CD8-positive, alpha-beta memory T cell (primary cell): ENCODE results near the gene FLT3. TPM values are rescaled to one million over a fixed set of nuclear protein-coding genes. Genes with fewer than 3 reads are reported as not detected.
A peak's percentile ranks its signal among the peaks of the same experiment; 100 is the strongest.

Experiments used
- CTCF ChIA-PET: fragments of 350-600 bp; sonication (Branson Sonifier 250); formaldehyde crosslinking; loops from one replicate; lab custom pipeline; 2021; ENCODE audit warnings: antibody characterized with exemption; lab: Charles Lee
- POLR2A ChIA-PET: fragments of 350-600 bp; sonication (Branson Sonifier 250); formaldehyde crosslinking; loops from one replicate; lab custom pipeline; 2021; ENCODE audit warnings: antibody characterized with exemption; lab: Charles Lee
- DNase-seq, 5 donors: peaks; one replicate each; pipeline versions ENCODE4 v3.0.0 to v3.0.0-alpha.2; 2020 to 2022; ENCODE audit warnings: mixed read lengths in 1 of 5
- H3K27ac ChIP-seq: one replicate; pipeline ENCODE4 v1.7.0; 2013; ENCODE audit warnings: low read depth, mild to moderate bottlenecking, low read length, moderate library complexity
- H3K27me3 ChIP-seq: 2 replicates; pipeline ENCODE4 v1.7.0; 2013; ENCODE audit warnings: low read length, mild to moderate bottlenecking; ENCODE audit not compliant: insufficient read depth, poor library complexity, severe bottlenecking
- H3K36me3 ChIP-seq: 2 replicates; pipeline ENCODE4 v1.7.0; 2013; ENCODE audit warnings: mild to moderate bottlenecking, low read length, moderate library complexity; ENCODE audit not compliant: insufficient read depth
- H3K4me1 ChIP-seq: 2 replicates; pipeline ENCODE4 v1.7.0; 2013; ENCODE audit warnings: mild to moderate bottlenecking, low read length, moderate library complexity; ENCODE audit not compliant: insufficient read depth
- H3K4me3 ChIP-seq: 2 replicates; pipeline ENCODE4 v1.7.0; 2013; ENCODE audit warnings: mild to moderate bottlenecking, low read length
- H3K9me3 ChIP-seq: 2 replicates; pipeline ENCODE4 v1.7.0; 2013; ENCODE audit warnings: mild to moderate bottlenecking, low read length
- H3K27ac Mint-ChIP-seq, 8 donors: one replicate each; pipeline ENCODE4 v1.8.0; 2020 to 2021; ENCODE audit warnings: mixed read lengths in 8 of 8, mild to moderate bottlenecking in 6 of 8, inconsistent platforms in 3 of 8, moderate library complexity in 3 of 8
- H3K27me3 Mint-ChIP-seq, 2 donors: one replicate each; pipeline ENCODE4 v1.8.0; 2020 to 2021; ENCODE audit warnings: mixed read lengths in 2 of 2, mild to moderate bottlenecking in 1 of 2, moderate library complexity in 1 of 2
- H3K36me3 Mint-ChIP-seq, 3 donors: one replicate each; pipeline ENCODE4 v1.8.0; 2020 to 2021; ENCODE audit warnings: mixed read lengths in 3 of 3, inconsistent platforms in 1 of 3, mild to moderate bottlenecking in 1 of 3
- H3K4me1 Mint-ChIP-seq, 3 donors: one replicate each; pipeline ENCODE4 v1.8.0; 2020 to 2021; ENCODE audit warnings: mixed read lengths in 3 of 3, inconsistent platforms in 1 of 3, mild to moderate bottlenecking in 1 of 3
- H3K4me3 Mint-ChIP-seq, 7 donors: one replicate each; pipeline ENCODE4 v1.8.0; 2020 to 2021; ENCODE audit warnings: mixed read lengths in 7 of 7, mild to moderate bottlenecking in 6 of 7, moderate library complexity in 4 of 7, inconsistent platforms in 2 of 7
- H3K9me3 Mint-ChIP-seq, 5 donors: one replicate each; pipeline ENCODE4 v1.8.0; 2020 to 2022; ENCODE audit warnings: mixed read lengths in 5 of 5, mild to moderate bottlenecking in 3 of 5, moderate library complexity in 2 of 5, inconsistent platforms in 1 of 5
- polyA plus RNA-seq: library from polyadenylated mRNA; unstranded; fragments of 300-500 nt; fragmentation: Illumina TruSeq; gene quantifications from one replicate; pipeline ENCODE4 v1.2.3, GENCODE V29; 2021
- total RNA-seq, 2 experiments: library from RNA; stranded (reverse); gene quantifications; one replicate each; pipeline ENCODE4 v1.2.3, GENCODE V29; 2021

FLT3 gene
- total and polyA plus RNA-seq, 3 experiments from 2014 or later, result 0.07 TPM; not detected in 2

- peak within 1 kb of the TSS; percentile 92 to 98 (median 93) for H3K4me3 Mint-ChIP-seq
- CTCF ChIA-PET, result no interaction called here
- Histone ChIP-seq H3K27ac (peak within 1 kb of the TSS; percentile 88), H3K27me3 (no peaks in the 10 kb centered on the region), H3K36me3 (no peaks in the 10 kb centered on the region), H3K4me3 (peak within 1 kb of the TSS; percentile 81), H3K4me1 (peaks cover 35% of the 10 kb centered on the region), H3K9me3 (no peaks in the 10 kb centered on the region)
- peaks cover 44 to 55% (median 52%) of the 10 kb centered on the region in 3 donors for H3K4me1 Mint-ChIP-seq
- peaks cover 0 to 4% of the 10 kb centered on the region in 2 donors for H3K27me3 Mint-ChIP-seq
- H3K9me3 Mint-ChIP-seq, result no peaks in the 10 kb centered on the region
- DNase-seq, result peak; percentile 90 to 96 (median 91)
- peaks cover 0 to 8% (median 0%) of the 10 kb centered on the region in 3 donors for H3K36me3 Mint-ChIP-seq
- POLR2A ChIA-PET, result interaction anchor here (0.7 to 1.9 kb wide), 8 partner anchors 67 to 716 kb away, joined by 3 to 9 read pairs (median 5); partner anchors contain the start of gene POMP
- H3K27ac Mint-ChIP-seq, result peak within 1 kb of the TSS; percentile 93 to 99 (median 98)
Observed at GRCh38 chr13:28138012-28138755, 37.8 kb upstream of the FLT3 start, which contains the start of gene PAN3. Gene PAN3, plus strand, starts transcription at chr13:28138545. Its CDS starts 113 bp downstream, at chr13:28138658.

- Mint-ChIP-seq H3K9me3 (no peaks in the 10 kb centered on the region), H3K36me3 (peaks cover 0 to 8% (median 0%) of the 10 kb centered on the region in 3 donors), H3K4me1 (peaks cover 38 to 49% (median 46%) of the 10 kb centered on the region in 3 donors), H3K4me3 (peak overlapping the region; percentile 92 to 98 (median 93)), H3K27ac (peak overlapping the region; percentile 93 to 99 (median 98)), H3K27me3 (peaks cover 0 to 4% of the 10 kb centered on the region in 2 donors)
- Histone ChIP-seq H3K9me3 (no peaks in the 10 kb centered on the region), H3K27me3 (no peaks in the 10 kb centered on the region), H3K36me3 (no peaks in the 10 kb centered on the region), H3K27ac (peak overlapping the region; percentile 88), H3K4me1 (peaks cover 29% of the 10 kb centered on the region), H3K4me3 (peak overlapping the region; percentile 81)
- CTCF ChIA-PET, result no interaction called here
- POLR2A ChIA-PET, result interaction anchor here (0.7 to 1.9 kb wide), 7 partner anchors 67 to 715 kb away, joined by 3 to 9 read pairs (median 5); no protein-coding TSS in a partner anchor
- DNase-seq, result no peak
Observed at GRCh38 chr13:28137596-28137995, 37.2 kb upstream of the FLT3 start.

GRCh38 chr13:28136916-28137315 is 36.5 kb upstream of the FLT3 start:
- Mint-ChIP-seq H3K4me1 (peaks cover 32 to 42% (median 39%) of the 10 kb centered on the region in 3 donors), H3K27me3 (peaks cover 0 to 4% of the 10 kb centered on the region in 2 donors), H3K4me3 (peak overlapping the region; percentile 92 to 98 (median 93)), H3K36me3 (peaks cover 0 to 8% (median 0%) of the 10 kb centered on the region in 3 donors), H3K27ac (peak overlapping the region; percentile 44 to 99 (median 98)), H3K9me3 (no peaks in the 10 kb centered on the region)
- CTCF ChIA-PET, result no interaction called here
- Histone ChIP-seq H3K27me3 (no peaks in the 10 kb centered on the region), H3K4me1 (peaks cover 22% of the 10 kb centered on the region), H3K27ac (peak overlapping the region; percentile 88), H3K36me3 (no peaks in the 10 kb centered on the region), H3K9me3 (no peaks in the 10 kb centered on the region), H3K4me3 (peak overlapping the region; percentile 81)
- POLR2A ChIA-PET, result no interaction called here
- DNase-seq, result no peak

GRCh38 chr13:28131646-28132045 is 31.3 kb upstream of the FLT3 start:
- Histone ChIP-seq H3K4me3 (no peak overlapping the region), H3K9me3 (no peaks in the 10 kb centered on the region), H3K4me1 (peaks cover 2% of the 10 kb centered on the region), H3K27ac (no peak overlapping the region), H3K36me3 (no peaks in the 10 kb centered on the region), H3K27me3 (no peaks in the 10 kb centered on the region)
- no peaks in the 10 kb centered on the region for H3K9me3 Mint-ChIP-seq
- H3K36me3 Mint-ChIP-seq, result no peaks in the 10 kb centered on the region
- DNase-seq, result no peak
- H3K27me3 Mint-ChIP-seq, result peaks cover 0 to 2% of the 10 kb centered on the region in 2 donors
- no peak overlapping the region for H3K27ac Mint-ChIP-seq
- peaks cover 2 to 7% (median 7%) of the 10 kb centered on the region in 3 donors for H3K4me1 Mint-ChIP-seq
- H3K4me3 Mint-ChIP-seq, result no peak overlapping the region
- ChIA-PET CTCF (no interaction called here), POLR2A (no interaction called here)

GRCh38 chr13:28129911-28130693 is 29.7 kb upstream of the FLT3 start:
- POLR2A ChIA-PET, result interaction anchor here (1.3 kb wide), 1 partner anchor 26 kb away, joined by 5 read pairs; no protein-coding TSS in a partner anchor
- Histone ChIP-seq H3K4me1 (no peaks in the 10 kb centered on the region), H3K9me3 (no peaks in the 10 kb centered on the region), H3K4me3 (no peak overlapping the region), H3K27ac (no peak overlapping the region), H3K36me3 (no peaks in the 10 kb centered on the region), H3K27me3 (no peaks in the 10 kb centered on the region)
- Mint-ChIP-seq H3K4me1 (no peaks in the 10 kb centered on the region), H3K27me3 (peaks cover 0 to 2% of the 10 kb centered on the region in 2 donors), H3K36me3 (no peaks in the 10 kb centered on the region), H3K27ac (no peak overlapping the region), H3K4me3 (no peak overlapping the region), H3K9me3 (no peaks in the 10 kb centered on the region)
- DNase-seq, result no peak
- CTCF ChIA-PET, result no interaction called here

- H3K27me3 ChIP-seq, result no peaks in the 10 kb centered on the region
- H3K27ac Mint-ChIP-seq, result no peak overlapping the region
- no peak overlapping the region for H3K27ac ChIP-seq
- no peak for DNase-seq
- no peaks in the 10 kb centered on the region for H3K4me1 ChIP-seq
- H3K4me3 Mint-ChIP-seq, result no peak overlapping the region
- no peak overlapping the region for H3K4me3 ChIP-seq
- no peaks in the 10 kb centered on the region for H3K36me3 Mint-ChIP-seq
- ChIA-PET CTCF (no interaction called here), POLR2A (interaction anchor here (1.3 kb wide), 1 partner anchor 27 kb away, joined by 5 read pairs; no protein-coding TSS in a partner anchor)
- H3K4me1 Mint-ChIP-seq, result no peaks in the 10 kb centered on the region
- H3K36me3 ChIP-seq, result no peaks in the 10 kb centered on the region
- peaks cover 0 to 2% of the 10 kb centered on the region in 2 donors for H3K27me3 Mint-ChIP-seq
- no peaks in the 10 kb centered on the region for H3K9me3 ChIP-seq
- no peaks in the 10 kb centered on the region for H3K9me3 Mint-ChIP-seq
Observed at GRCh38 chr13:28128926-28129325, 28.6 kb upstream of the FLT3 start.

- Histone ChIP-seq H3K9me3 (no peaks in the 10 kb centered on the region), H3K36me3 (no peaks in the 10 kb centered on the region), H3K4me1 (no peaks in the 10 kb centered on the region), H3K4me3 (no peak overlapping the region), H3K27me3 (no peaks in the 10 kb centered on the region), H3K27ac (no peak overlapping the region)
- Mint-ChIP-seq H3K4me3 (no peak overlapping the region), H3K9me3 (no peaks in the 10 kb centered on the region), H3K27me3 (peaks cover 0 to 2% of the 10 kb centered on the region in 2 donors), H3K27ac (peak overlapping the region in 3 of 8 donors; percentile 27 to 29 (median 29)), H3K36me3 (no peaks in the 10 kb centered on the region), H3K4me1 (no peaks in the 10 kb centered on the region)
- CTCF ChIA-PET, result no interaction called here
- no peak for DNase-seq
- POLR2A ChIA-PET, result no interaction called here
Observed at GRCh38 chr13:28128030-28128429, 27.7 kb upstream of the FLT3 start.
